ENCODE data around the gene LIFR.
A peak's percentile ranks its signal among the peaks of the same experiment; 100 is the strongest.

Gene LIFR

DNA sequence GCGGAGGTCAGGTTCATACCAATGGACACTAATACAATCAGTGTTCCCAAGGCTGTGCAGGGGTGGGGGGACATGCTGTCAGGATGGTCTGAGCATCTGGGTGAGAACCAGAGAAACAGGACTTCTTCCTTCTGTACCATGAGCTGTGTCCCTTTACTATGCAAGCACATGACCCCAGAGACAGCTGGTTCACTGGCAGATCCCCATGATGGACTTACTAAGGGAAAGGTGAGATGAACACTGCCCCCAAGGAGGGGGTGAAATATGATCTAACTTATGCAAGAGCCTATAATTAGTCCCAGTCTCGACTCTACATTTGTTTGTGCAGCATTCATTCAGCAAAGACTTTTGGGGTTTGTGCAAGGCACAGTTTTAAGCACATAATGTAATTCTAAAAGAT lies 91.4 kb downstream of the LIFR start:
- DNase-seq, result no peak

DNA sequence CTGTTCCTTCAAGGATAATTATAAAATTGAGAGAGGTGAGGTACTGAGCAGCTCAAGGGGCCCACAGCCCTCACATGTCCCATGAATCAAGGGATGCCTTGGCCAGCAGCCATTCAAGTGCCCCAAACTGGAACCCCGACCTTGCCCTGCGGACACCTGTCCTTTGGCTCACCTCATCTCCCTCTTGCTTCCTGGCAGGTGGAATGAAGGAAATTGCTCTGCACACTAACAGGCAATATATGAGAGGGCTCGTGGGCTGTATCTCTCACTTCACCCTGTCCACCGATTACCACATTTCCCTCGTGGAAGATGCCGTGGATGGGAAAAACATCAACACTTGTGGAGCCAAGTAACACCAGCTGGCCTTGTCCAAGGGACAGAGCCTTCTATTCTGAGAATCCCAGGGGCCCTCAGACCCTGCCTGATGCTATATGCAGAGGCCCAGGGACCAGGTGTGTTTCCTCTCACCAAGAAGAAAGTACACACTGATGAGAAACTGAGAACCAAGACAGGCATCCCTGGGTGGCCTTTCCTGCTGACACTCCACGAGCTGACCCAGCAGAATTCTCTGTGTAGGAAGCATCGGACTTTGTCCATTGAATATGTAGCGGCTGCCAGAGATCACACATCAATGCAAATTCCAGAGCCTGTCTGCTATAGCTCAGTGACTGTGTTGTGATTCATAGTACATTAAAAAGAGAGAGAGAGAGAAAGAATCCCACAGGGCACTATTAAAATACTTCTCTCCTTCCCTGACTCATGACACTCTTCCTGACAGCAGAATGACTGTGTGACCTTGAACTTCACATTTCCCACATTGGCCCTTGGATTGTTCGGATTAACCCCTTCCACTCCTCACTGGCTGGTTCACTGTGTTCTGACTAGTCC lies 92.6 kb downstream of the LIFR start:
- DNase-seq, result no peak

DNA sequence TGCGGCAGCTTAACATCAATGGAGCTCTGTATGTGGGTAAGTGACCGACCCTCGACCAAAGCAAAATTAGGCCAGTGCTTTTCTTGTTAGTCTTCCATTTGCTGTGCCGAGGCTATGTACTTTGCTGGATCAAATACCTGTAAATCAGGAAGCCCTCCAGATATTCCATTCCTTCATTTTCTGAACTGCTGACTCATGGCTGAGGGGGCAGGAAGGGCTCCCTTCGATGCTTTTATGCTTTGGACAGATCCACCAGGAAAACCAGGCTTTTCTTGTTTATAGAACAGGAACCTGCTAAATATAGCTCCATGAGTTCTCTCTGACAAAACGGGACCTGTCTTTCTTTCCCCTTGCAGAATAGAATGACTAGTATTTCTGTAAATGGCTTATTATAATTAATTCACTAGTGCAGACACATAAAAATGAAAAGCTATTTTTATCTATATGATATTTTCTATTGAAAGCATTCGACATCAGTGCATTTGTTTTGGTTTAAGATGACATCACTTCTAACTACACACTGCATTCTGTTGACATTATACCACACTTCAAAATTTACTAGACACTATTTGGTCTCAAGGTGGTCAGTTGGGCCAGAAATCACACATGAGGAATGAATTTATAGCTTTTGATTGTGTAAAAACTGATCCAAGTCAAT lies 93.3 kb downstream of the LIFR start:
- DNase-seq, result no peak

DNA sequence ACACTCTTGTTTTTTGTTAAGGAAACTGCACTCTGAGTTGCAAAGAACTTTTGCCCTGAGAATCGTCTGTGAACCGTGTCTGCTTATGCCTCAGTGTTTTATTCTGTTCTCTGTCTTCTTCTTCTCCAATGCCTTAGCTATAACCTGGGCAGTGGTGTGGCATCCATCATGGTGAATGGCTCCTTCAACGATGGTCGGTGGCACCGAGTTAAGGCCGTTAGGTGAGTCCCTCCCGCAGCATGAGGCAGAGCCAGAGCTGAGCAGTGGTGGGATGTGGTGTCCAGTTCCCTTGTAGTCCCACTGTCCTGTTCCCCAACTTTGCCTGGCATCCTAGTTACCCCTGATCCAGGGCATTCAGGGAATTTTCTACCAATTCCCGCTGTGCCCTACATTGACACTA lies 98.3 kb downstream of the LIFR start:
- DNase-seq, result no peak

DNA sequence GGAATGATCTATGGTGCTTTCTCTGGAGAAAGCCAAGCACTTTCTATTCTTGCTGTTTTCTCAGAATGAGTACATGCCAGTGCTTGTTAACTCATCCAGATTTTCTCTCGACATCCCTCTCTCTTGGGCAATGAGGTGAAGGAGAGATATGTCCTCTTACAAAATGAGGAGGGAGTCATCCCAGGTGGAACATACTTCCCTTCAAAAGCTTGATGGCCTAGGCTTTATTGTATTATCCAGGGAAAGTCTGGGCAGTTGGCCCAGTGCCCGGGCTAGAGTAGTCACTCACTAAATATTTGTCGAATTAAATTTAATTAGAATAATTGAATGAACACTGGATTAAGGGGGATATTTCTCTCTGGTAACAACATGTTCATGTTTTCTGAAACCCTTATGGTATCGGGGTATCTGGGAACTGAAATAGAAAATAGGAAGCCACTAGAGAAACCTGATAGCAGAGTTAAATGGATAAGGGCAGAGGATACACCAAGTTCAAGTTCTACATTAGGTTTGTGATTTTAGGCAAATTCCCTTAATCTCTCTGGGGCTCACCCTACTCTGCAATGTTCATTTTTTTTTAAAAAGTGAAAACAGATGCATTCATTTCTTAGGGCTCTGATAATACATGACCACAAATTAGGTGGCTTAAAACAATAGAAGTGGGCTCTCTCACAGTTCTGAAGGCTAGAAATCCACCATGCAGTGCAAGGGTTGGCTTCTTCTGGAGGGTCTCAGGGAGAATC lies 99.6 kb downstream of the LIFR start:
- DNase-seq, result no peak

DNA sequence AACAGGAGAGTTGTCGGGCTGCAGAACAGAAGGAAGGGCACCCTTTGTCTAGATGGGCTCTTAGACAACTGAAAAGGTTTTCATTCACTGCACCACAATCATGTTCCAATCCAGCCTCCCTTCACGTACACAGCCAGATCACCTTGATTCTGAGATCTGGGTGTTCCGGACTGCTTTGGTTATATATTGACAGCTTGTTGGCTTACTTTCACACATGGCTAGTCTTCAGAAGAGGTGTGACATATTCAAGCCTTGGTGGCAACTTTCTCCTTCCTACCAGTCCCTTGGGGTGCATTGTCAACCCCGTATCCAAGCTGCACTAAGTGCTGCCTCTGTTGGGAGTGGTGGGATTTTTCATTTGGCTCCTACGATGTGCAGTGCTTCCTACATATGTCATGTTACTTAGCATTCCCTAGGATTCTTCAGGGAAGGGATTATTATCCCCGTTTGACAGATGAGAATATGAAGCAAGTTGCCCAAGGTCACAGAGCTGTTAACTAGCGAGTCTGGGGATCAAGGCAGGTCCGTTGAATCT lies 100.6 kb downstream of the LIFR start:
- no peak for DNase-seq

DNA sequence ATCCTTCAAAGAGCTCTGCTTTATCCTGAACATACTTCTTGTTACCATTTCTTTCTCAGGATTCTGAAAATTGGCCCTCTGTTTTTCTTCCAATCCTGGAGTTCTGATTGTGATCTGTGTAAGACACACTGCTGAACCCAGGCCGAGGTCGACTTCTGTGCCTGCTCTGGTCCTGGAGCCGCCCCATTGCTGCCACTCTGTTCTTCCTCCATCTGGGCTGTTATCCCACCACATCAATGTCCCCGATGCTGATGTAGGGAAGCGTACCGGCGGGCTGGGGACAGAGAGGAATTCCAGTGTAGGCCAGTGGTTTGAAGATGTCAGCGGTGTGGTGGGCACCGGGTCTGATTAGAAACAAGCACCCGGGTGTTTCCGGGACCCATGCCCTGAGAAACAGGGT lies 102.5 kb downstream of the LIFR start:
- no peak for DNase-seq

DNA sequence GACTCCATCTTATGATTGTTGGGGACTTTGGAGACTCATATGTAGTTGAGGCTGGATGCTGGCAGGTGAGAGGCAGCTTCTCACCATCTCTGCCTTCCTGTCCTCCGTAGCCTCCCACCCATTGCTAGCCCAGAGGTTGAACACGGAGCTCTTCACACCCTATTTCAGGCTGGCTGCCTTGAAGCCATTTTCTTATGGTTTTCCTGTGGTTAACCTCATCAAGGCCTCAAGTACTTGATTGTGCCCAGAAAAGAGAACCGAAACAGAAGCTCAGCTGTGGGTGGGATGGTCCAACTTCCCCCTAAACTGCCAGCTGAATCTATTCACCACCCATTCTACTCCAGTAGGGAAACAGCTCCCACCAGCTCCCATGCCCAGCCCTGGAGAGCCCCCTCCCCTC lies 102.9 kb downstream of the LIFR start:
- DNase-seq, result peak; percentile 81

DNA sequence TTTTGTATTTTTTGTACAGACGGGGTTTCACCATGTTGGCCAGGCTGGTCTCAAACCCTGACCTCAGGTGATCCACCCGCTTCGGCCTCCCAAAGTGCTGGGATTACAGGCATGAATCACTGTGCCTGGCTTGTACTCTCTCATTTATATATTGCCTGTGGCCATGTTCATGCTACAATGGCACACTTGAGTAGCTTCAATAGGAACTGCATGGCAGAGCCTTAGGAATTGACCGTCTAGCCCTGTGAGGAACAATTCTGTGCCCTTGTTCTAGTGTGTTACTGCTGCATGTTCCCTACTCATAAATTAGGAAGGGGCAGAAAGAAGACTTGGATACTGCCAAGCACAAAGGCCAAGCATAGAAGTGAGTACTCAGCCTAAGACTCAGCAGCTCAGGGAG lies 104.2 kb downstream of the LIFR start:
- DNase-seq, result no peak

DNA sequence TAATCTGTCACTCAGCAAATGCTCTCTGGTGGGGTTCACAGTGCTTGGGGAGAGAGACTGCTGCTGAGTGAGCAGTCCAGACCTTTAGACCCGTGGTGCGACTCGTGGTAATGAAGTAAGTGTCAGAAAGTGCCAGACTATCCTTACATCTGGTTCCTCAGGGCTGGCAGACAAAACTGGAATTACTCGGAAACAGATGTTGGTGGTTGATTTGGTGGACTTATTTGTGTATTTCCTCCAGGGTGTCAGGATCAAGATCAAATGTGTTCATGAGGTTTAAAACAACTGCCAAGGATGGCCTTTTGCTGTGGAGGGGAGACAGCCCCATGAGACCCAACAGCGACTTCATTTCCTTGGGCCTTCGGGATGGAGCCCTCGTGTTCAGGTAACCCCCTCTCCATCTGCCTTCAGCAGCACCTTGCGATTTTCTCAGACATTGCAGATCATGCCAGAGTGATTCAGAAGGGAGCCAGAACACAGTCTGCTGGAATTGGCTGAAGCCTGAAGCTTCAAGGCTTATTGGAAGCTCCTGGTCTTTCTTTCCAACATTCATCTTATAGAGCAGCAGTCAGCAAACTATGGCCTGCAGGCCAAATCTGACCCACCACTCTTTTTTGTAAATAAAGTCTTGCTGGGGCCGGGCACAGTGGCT lies 105.2 kb downstream of the LIFR start:
- no peak for DNase-seq

DNA sequence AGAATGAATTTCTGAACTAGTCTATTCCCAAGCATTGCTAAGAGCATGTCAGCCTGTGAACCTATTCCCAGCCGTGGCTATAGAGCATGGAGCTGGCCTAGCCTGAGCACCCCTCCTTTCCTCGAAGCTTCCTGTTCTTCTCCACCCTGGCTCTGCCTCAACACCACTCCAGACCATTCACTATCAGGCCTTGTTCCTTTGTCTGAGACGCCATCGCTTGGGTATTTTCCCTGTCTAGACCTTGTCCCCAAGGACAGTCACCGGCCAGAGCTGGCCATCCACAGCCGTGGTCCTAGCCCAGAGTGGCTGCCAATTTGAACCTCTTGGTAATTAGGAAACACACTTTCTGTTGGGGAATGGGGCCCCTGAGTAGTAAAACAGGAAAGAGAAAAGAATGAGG lies 105.8 kb downstream of the LIFR start:
- no peak for DNase-seq

DNA sequence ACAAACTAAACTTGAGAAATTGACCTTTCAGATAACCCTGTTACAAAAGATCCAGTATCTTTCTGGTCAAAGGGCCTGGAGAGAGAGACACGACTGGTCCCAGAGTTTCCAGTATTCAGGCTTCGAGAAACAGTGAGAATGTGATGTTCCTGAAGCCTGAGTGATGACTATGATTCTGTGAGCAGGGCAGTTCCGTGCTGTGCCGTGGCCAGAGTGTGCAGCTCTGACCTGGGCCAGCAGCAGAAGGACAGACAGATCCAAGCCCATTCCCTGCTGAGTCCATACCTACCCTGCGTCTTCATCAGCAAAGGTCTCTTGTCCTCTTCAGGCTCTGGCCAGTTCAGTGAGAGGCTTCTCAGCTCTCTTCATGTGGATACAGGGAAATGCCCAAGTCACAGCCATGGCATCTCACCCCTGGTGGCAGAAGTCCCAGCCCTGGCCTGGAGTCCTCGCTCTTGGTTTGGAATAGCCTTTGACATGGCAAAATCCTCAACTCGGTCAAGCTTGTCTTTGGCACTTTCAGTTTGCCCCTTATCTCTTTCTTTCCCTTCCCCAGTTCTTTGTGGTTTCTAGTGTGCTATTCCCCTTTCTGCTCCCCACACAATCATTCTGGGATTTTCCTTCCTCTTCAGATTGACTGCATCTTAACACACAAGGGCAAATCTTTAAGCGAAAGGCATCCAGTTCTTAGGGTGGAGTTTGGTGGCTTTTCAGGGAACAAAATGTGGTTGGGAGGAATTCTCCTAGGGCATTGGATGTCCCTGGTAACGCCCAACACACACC lies 107.7 kb downstream of the LIFR start:
- DNase-seq, result no peak

DNA sequence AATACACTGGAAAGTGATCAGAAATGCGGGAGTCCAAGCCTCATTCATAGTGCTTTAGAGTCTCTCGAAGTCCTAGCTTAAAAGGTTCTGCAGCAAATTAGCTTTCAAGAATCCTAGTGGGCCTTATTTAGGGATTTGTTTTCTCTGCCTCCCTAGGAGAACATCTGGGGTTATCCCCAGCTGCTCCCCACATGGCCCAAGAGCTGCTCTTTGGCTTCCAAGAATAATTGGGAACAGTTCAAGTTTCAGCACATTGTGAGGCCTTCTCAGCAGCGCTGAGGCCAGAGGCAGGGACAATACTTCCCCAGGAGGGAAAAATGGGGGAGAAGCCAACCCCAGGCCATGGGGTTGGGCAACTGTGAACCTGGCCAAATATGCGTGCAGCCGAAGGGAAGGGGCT lies 108.7 kb downstream of the LIFR start:
- DNase-seq, result no peak

DNA sequence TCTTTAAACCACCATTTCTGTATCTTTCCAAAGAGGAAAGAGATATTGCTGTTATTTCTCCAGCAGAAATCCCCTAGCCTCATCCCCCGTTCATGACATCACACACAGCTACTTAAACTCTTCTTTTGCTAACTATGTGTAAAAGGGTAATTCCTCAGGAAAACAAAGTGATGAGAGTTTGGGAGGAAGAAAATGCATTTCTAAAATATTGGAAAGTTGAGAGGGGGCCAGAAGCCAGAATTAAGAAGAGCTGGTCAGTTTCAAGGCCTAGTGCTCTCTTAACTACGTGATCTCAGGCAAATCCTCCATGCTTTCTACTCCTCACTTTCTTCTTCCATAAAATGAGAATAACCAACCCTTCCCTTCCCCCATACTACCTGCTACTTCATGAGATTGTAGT lies 109.4 kb downstream of the LIFR start:
- DNase-seq, result no peak

DNA sequence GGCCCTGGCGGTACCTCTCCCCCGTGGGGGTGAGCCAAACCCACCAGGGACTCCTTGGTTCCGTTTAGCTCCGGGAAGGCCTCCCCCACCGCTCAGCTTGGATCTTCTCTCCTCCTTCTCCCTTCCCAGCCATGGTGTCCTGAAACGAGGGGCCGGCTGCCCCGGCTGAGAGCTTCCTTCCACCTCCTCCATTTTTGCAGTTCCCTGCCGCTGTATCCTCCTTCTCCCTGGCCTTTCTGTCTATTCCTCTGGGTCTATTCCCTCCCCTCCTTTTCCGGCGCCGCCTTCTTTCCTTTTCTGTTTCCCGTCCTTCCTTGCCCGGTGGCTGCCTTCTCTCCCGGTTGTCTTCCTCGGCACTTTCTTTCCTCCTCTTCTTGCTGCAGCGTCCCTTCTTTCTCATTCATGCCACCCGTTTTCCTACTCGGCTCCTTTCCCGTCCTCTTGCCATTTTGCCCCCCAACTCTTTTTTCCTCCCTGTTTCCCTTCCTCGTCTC lies 110.4 kb downstream of the LIFR start:
- no peak for DNase-seq

DNA sequence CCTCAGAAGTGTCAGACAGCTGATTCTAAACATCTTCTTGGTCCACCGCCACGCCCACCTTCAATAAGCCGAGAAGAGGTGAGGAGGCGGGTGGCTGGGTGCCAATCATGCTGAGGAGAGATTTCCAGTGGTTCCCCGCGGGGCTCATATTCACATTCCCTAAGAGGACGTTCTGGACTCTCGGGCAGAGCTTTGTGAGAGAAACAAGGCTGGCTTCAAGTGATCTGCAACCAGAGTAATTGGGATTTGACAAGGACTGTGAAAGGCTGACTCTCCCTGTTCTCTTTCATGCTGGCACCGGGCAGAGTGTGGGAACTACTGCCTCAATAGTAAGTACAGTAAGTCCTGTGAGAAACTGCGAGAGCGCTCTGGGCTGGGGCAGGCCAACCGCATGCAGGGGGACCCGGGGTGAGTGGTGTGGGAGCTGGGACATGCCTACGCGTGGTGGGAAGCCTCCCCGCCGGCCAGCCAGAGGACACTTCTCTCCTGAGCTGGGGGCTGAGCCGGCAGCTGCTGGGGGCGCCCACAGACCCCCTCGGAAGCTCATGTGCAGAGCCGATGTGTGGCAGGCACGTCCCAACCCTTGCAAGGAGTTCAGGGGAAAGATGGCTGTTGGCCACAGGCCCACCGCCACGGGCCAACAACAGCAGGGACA lies 110.9 kb downstream of the LIFR start:
- no peak for DNase-seq

DNA sequence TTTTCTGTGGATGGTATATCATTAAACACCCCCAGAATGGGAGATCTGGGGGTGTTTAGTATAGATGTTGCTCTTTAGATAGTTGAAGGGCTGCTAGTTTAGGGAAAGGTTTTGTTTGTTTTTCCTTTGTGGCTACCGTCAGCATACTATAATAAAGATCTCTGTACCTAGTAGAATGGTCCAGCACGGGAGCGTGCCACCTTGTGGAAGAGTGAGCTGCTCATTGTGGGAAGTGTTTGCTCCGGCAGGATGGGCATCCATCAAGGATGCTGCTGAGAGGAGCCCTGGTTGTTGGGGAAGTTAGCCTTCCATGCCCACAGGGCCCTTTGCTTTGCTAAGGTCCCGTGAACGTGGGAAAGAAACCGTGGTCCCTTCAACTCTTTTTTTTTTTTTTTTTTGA lies 113.1 kb downstream of the LIFR start:
- no peak for DNase-seq

DNA sequence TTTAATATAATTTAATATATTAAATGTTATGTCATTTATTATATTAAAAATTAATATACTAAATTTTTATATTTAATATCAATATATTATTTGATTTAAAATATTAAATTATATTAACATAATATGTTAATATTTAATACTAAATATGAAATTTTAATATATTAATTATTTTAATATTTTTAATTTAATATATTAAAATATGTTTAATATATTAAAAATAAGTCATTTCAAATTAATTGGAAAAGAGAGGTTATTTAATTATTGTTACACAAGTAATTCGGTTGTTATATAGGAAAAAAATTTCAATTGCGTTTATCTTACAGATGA lies 114.2 kb downstream of the LIFR start:
- DNase-seq, result no peak

DNA sequence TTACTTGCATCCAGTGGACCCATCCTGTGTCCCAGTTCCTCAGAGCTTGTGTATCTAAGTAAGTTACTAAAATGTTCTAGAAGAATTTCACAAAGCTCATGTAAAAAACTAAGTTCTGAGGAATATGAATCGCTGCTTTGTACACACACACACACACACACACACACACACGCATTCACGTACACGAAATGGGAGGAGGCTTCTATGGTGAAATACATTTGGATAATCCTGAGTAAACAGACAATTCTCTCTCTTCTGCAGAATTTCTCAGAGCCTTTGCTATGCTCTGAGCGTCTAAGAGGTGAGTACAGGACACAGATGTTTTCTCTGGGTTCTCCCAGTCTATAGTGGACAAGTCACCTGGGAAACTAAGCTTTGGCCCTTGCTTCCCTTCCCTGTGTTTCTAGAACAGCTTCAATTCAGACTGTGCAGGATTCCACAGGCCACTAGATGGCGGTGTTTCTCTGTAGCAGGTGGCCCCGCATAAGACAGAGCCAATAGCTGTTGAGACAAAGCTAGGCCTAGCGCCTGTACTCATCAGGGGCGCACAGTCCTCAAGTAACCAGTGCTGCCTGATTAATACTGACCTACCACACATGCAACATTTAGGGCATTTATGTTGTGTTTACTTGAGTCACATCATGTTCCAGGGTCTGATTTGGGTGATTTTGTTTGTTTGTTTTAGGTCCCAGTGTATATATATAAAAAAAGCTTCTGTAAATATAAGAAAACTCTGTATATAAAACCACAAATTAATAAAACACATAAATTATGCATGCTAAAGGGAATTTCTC lies 114.8 kb downstream of the LIFR start:
- peak; percentile 67 for DNase-seq

DNA sequence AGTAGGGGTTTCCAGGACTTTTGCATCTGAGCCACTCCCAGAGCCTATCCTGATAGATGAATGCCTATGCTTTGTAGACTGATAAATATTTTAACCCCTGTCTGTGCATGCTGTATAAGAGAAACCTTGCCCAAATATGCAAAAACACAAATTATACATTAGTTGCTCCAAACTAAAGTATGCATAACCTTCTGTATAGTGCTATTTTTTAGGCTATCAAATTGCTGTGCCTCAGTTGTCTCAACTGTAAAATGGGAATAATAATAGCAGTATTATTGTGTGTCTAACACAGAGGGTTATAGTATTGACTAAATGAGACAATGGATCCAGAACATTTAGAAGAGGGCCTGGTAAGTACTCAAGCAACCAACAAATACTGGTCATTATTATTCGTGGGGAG lies 117.7 kb downstream of the LIFR start:
- DNase-seq, result no peak
